ENCODE data around the gene CCDC102B. TPM values are rescaled to one million over a fixed set of nuclear protein-coding genes. Genes with fewer than 3 reads are reported as not detected.

The CCDC102B gene
- total and polyA plus RNA-seq, 2 of the 8 experiments (the other 6 are each of a cell fraction or from before 2014, with no cell fraction given): 0.80 to 1.1 TPM

GRCh38 chr18:69002233-69002632 lies 204.4 kb downstream of the CCDC102B start:
- Histone ChIP-seq H3K4me1 (replicated peaks in 1 of 4; ENCODE audit: control insufficient read depth in 3 of 4, insufficient read depth in 4 of 4, low read length in 3 of 4) (no peaks in the 10 kb centered on the region), H2BK120ac (replicated peaks; ENCODE audit: low read depth, low read length) (no peak overlapping the region), H3K79me2 (ENCODE audit: control insufficient read depth in 1 of 2, insufficient read depth in 2 of 2, low read length in 2 of 2) (no peaks in the 10 kb centered on the region), H3K18ac (ENCODE audit: extremely low read depth, low read length) (no peak overlapping the region), H3K9ac (replicated peaks in 1 of 4; ENCODE audit: extremely low read depth in 1 of 4, low read depth in 3 of 4, low read length in 3 of 4) (no peak overlapping the region), H3K27me3 (replicated peaks in 1 of 4; ENCODE audit: control insufficient read depth in 3 of 4, extremely low read depth in 1 of 4, insufficient read depth in 3 of 4, low read length in 3 of 4) (no peaks in the 10 kb centered on the region), H3K4ac (replicated peaks; ENCODE audit: insufficient read length, low read depth, low read length) (no peak overlapping the region), H3K79me1 (ENCODE audit: low read depth, low read length) (no peaks in the 10 kb centered on the region), H3K23ac (ENCODE audit: insufficient read length) (no peak overlapping the region), H3K4me3 (ENCODE audit: extremely low read depth in 1 of 4, insufficient read depth in 2 of 4, low read depth in 3 of 4, low read length in 4 of 4) (no peak overlapping the region), H4K20me1 (replicated peaks in 1 of 2; ENCODE audit: control insufficient read depth in 1 of 2, insufficient read depth in 2 of 2, low read length in 2 of 2) (no peaks in the 10 kb centered on the region), H4K8ac (ENCODE audit: extremely low read depth, insufficient read depth, low read length) (no peak overlapping the region), H3K36me3 (ENCODE audit: control insufficient read depth in 2 of 4, insufficient read depth in 4 of 4, low read length in 3 of 4) (no peaks in the 10 kb centered on the region), H3K4me2 (ENCODE audit: insufficient read depth in 1 of 2, low read depth in 2 of 2, low read length in 2 of 2) (no peak overlapping the region), H4K5ac (ENCODE audit: insufficient read length, low read depth, low read length) (no peak overlapping the region), H4K91ac (replicated peaks; ENCODE audit: insufficient read length, low read length) (no peak overlapping the region), H2BK20ac (ENCODE audit: low read length) (no peak overlapping the region), H2AFZ (ENCODE audit: low read length) (no peak overlapping the region), H3K27ac (ENCODE audit: low read depth, low read length) (no peak overlapping the region), H3K23me2 (ENCODE audit: low read depth, low read length) (no peaks in the 10 kb centered on the region), H3K9me3 (ENCODE audit: insufficient read depth in 2 of 2, low read depth in 1 of 2, low read length in 1 of 2) (no peaks in the 10 kb centered on the region), H3K56ac (replicated peaks; ENCODE audit: insufficient read length, low read depth, low read length) (no peak overlapping the region), H2BK15ac (ENCODE audit: low read length) (no peak overlapping the region), H2AK5ac (ENCODE audit: low read depth, low read length) (no peak overlapping the region), H3K14ac (ENCODE audit: insufficient read length) (no peak overlapping the region), H2BK12ac (ENCODE audit: low read depth, low read length) (no peak overlapping the region), H2BK5ac (ENCODE audit: low read depth, low read length) (no peak overlapping the region)
- ChIA-PET CTCF (ENCODE audit: partially characterized antibody) (interaction anchor here (0.6 to 1.0 kb wide), 2 partner anchors 190 to 770 kb away, joined by 3 to 4 read pairs; no protein-coding TSS in a partner anchor), POLR2A (ENCODE audit: partially characterized antibody) (no interaction called here)
- TF ChIP-seq EP300 (IDR thresholded peaks at IDR 0.05; ENCODE audit: borderline replicate concordance in 1 of 2, low read depth in 2 of 2, low read length in 2 of 2): no peak
- no peak for TF ChIP-seq GTF2F1 (IDR thresholded peaks at IDR 0.05; ENCODE audit: borderline replicate concordance, low read depth, low read length)
- TF ChIP-seq, protein P1, sequence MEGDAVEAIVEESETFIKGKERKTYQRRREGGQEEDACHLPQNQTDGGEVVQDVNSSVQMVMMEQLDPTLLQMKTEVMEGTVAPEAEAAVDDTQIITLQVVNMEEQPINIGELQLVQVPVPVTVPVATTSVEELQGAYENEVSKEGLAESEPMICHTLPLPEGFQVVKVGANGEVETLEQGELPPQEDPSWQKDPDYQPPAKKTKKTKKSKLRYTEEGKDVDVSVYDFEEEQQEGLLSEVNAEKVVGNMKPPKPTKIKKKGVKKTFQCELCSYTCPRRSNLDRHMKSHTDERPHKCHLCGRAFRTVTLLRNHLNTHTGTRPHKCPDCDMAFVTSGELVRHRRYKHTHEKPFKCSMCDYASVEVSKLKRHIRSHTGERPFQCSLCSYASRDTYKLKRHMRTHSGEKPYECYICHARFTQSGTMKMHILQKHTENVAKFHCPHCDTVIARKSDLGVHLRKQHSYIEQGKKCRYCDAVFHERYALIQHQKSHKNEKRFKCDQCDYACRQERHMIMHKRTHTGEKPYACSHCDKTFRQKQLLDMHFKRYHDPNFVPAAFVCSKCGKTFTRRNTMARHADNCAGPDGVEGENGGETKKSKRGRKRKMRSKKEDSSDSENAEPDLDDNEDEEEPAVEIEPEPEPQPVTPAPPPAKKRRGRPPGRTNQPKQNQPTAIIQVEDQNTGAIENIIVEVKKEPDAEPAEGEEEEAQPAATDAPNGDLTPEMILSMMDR (IDR thresholded peaks at IDR 0.05; ENCODE audit: control extremely low read depth in 1 of 3, insufficient read depth in 1 of 3, low read depth in 1 of 3, low read length in 3 of 3): peak in 2 of 3 experiments; percentile 50 to 66; a peak in 3 of 4 replicates
- TF ChIP-seq TBP (IDR thresholded peaks at IDR 0.05; ENCODE audit: low read depth, low read length): no peak
- TF ChIP-seq NRF1 (IDR thresholded peaks at IDR 0.05; ENCODE audit: low read depth, low read length): no peak
- TF ChIP-seq, protein P2, sequence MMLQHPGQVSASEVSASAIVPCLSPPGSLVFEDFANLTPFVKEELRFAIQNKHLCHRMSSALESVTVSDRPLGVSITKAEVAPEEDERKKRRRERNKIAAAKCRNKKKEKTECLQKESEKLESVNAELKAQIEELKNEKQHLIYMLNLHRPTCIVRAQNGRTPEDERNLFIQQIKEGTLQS (IDR thresholded peaks at IDR 0.05; ENCODE audit: insufficient read depth, low read depth, low read length): no peak
- no peak for TF ChIP-seq FOSL1 (IDR thresholded peaks at IDR 0.05; ENCODE audit: insufficient read depth, low read depth, low read length)
- TF ChIP-seq SP1 (IDR thresholded peaks at IDR 0.05; ENCODE audit: low read depth, low read length): no peak
- peak; percentile 59 to 71 for TF ChIP-seq RAD21 (IDR thresholded peaks at IDR 0.05 in 1 of 2, conservative IDR thresholded peaks at IDR 0.05 in 1 of 2; ENCODE audit: low read depth in 2 of 2, low read length in 2 of 2)
- TF ChIP-seq BCL11A (IDR thresholded peaks at IDR 0.05; ENCODE audit: low read depth in 2 of 2, low read length in 2 of 2): no peak
- no peak for TF ChIP-seq SP2 (IDR thresholded peaks at IDR 0.05; ENCODE audit: low read length)
- DNase-seq (ENCODE audit: low read depth in 1 of 2, low spot score in 2 of 2): no peak
- FAIRE-seq: no peak
- WGBS, 2 experiments (ENCODE audit: extremely low coverage in 1 of 2, insufficient coverage in 1 of 2, insufficient read length in 1 of 2, insufficient replicate concordance in 2 of 2, low coverage in 1 of 2, low lambda C conversion rate in 2 of 2, missing lambda C conversion rate in 1 of 2): 88% methylated on average over 6 of the region's 6 CpGs; no CpG with 5 or more reads in 1 of the 2 experiments
